Airway epithelial cell (primary cell): ENCODE results near the gene ELK3. TPM values are rescaled to one million over a fixed set of nuclear protein-coding genes. Genes with fewer than 3 reads are reported as not detected.

Source experiments
- total RNA-seq: library from RNA; depleted of rRNA; stranded (reverse); fragments of >200 nt; gene quantifications from 2 replicates; pipeline ENCODE4 v1.2.3, GENCODE V29; 2015

ELK3 gene
- total RNA-seq: 20.2 and 35.5 TPM in 2 replicates

DNA sequence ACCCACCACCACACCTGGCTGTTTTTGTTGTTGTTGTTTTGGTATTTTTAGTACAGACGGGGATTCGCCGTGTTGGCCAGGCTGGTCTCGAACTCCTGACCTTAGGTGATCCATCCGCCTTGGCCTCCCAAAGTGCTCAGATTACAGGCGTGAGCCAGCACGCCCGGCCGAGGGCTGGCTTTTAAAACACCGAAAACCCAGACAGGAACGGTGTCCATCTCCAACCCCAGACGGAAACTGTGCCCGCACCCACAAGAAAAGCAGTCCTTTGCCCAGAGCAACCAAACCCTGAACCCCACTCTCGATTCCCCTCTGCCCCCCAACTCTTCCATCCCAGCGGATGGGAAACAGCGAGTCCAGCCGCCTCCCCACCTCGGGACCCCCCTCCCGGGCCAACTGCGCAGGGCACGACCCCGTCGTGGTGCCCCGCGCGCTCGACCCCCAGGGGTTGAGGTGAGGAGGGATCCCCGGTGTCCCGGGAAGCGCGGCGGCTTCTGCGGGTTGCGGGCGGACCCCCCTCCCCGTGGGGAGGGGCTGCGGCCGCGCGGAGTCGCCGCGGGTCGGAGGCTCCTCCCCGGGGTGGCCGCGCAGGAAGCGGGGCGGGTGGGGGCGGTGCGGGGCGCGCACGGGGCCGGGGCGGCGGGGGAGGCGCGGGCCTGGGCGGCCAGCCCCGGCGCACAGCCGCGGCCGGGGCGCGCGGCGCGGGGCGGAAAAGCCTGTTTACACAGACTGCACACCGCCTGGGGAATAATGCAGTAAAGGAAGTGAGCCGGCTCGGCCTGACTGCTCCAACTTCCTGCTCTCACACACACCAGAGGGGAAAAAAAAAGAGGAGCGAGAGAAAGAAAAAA, at the start of gene ELK3:
ELK3 (plus strand) TSS at position 651 of the 851 bp plus-strand sequence.

Other genes with a start within 250 kb of the ELK3 start
- under 0.01 TPM in 1 of 2 replicates, not detected in the other for gene HAL, start 198.0 kb upstream of the ELK3 start, total RNA-seq
- gene LTA4H, start 158.8 kb upstream of the ELK3 start, total RNA-seq: 190 and 191 TPM in 2 replicates
- gene CDK17, start 206.1 kb downstream of the ELK3 start, total RNA-seq: 20.7 and 25.8 TPM in 2 replicates